SIG-M5 treated with dmso at 0.1 percent for 504 hours (cell line): ENCODE data around the gene EPHA7.

ENCODE experiments used
- DNase-seq: peaks from one replicate; lab custom pipeline; 2025; ENCODE audit not compliant: unreplicated experiment; lab: John Stamatoyannopoulos, UW

The EPHA7 gene

DNA sequence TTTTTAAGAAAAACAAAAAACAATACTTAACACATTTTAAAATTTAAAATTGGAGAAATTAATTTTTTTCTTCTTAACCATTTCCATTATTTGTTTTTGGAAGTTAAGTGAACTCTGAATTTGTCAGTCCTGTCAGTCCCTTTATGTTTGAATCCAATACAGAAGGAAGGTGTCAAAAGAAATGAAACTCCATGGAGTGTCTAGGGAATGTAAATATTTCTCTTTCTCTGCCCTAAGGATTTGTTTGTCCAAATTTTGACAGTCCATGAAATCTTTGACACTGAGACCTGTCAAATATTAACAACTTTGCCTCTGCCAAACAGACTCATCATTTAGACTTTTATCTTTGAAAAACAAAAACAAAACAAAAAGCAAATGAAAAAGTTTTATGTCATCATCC, 166.4 kb downstream of the EPHA7 start:
- no peak for DNase-seq

GRCh38 chr6:93248631-93249030, 170.7 kb downstream of the EPHA7 start:
- DNase-seq: no peak

DNA sequence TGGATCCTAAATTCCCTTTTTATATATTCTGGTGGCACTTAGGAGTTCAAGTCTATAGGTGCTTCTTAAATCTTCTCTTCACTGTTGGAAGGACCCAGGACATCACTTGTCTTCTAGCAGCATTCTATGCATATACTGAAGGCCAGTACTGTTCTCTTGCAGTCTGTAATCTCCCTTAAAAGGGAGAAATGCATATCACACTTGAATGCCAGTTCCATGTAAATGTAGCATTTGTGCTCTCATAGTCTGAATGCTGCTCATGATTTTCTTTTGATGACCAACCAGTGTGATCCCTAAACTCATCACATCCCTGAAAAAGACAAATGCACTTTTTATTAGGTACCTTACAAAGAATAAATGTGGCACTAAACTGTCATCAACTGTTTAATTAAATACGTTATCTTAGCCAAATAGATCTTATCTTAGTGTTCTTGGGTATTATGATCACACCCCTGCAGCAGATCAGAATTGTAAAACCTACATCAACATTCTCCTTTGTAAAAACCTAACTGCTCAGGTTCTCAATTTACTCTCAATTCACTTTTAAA, 176.1 kb downstream of the EPHA7 start:
- DNase-seq: no peak

DNA sequence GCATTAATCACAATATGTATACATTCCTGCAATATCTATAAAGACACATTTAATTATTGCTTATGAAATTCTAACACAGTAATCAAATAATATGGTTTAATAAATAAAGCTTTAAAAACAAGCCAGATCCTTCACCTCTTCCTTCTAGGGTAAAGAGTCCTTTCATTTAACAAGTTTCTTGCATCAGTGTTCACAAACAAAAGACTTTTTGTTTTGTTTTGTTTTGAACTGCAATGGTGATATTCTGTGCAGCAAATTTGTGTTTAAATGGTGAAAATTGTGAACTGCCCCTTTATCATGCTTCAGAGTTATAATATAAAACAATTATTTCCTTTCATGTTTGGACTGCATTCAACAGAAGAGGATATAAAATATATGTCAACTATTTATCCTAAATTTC, 177.3 kb downstream of the EPHA7 start:
- no peak for DNase-seq

- DNase-seq: no peak
Measured at GRCh38 chr6:93238632-93239031, 180.7 kb downstream of the EPHA7 start.

GRCh38 chr6:93235775-93236174, 183.6 kb downstream of the EPHA7 start:
- DNase-seq: no peak

- no peak for DNase-seq
Measured at GRCh38 chr6:93226822-93227221, 192.5 kb downstream of the EPHA7 start.

GRCh38 chr6:93222071-93222851, 197.1 kb downstream of the EPHA7 start:
- DNase-seq: no peak

DNA sequence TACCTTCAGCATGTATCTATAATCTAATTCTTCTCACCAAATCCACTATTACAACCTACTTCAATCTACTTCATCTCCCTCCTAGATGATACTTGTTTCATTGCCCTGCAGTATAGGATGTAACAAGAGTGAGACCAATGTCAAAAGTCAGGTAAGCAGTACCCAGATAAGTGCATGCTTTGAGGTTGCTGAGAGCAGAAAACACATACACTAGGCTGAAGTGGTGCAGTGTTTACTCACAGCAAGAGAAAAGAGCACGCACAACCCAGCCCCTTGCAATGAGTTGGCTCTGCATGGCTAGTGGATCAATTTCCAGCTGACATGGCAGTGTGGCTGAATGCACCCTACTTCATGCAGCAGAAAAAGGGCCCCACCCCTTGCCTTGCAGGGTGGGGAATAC, 199.9 kb downstream of the EPHA7 start:
- no peak for DNase-seq

DNA sequence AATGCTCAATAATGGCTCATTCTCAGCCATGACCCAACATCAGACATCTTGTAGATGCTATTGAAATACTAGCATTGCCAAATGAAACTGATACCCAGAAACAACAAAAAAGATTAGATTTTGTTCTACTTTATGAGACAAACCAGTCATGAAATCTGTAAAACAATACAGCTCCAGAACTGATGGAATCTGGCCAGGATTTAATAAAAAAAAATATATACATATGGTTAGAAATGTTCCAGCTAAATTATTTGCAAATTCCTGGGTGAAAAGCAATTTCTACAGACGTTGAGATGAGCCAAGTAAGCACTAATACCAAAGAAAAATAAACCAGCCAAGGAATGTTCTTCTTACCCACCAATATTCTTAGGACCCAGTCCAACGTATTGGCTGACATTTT, 201.3 kb downstream of the EPHA7 start:
- no peak for DNase-seq

GRCh38 chr6:93213028-93213427, 206.3 kb downstream of the EPHA7 start:
- DNase-seq: no peak

DNA sequence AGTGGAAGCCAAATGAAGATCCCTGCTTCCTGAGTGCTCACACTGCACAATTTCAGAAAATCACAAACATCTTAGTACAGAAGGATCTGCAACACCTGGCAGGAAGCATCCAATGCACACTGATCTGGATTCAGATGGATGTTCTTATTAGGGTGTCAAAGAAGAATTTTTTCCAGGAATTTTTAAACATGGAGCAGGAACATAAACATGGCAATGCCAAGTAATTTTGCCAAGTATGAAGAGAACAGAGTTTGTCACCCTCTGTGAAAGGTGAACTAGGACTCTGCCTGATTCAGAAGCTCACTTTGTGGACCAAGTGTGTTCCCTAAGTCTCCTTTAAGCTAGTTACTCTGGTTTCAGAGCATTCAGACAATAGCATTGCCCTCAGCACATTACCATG, 208.5 kb downstream of the EPHA7 start:
- DNase-seq: no peak

GRCh38 chr6:93209358-93209757, 210.0 kb downstream of the EPHA7 start:
- no peak for DNase-seq

GRCh38 chr6:93196406-93196970, 222.9 kb downstream of the EPHA7 start:
- DNase-seq: no peak

DNA sequence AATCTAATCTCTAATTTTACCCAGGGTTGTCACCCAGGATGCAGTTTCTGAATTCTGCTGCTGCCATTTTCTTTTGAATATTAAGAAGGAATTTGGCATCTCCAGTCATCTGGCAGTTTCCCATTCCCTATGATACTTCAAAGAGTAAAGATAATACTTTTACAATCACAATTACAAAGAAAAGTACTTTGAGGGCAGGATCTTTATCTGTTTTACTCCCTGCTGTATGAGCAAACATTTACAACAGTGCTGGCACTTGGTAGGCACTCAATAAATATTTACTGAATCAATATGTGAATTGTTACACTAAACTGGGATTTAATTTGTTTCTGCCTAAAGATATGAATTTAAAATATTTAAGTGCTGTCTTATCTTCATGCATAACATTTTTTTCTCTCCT, 224.9 kb downstream of the EPHA7 start:
- no peak for DNase-seq

GRCh38 chr6:93193868-93194267, 225.5 kb downstream of the EPHA7 start:
- no peak for DNase-seq
